ENCODE results near the gene ST6GALNAC6.

- TF ChIP-seq CTCF (IDR thresholded peaks at IDR 0.05): no peak
- TF ChIP-seq POLR2A (IDR thresholded peaks at IDR 0.05): no peak
These were observed 36.2 kb downstream of the ST6GALNAC6 start for GRCh38 chr9:127863191-127863621.

All from heart left ventricle (tissue), 13 donors.